Measurements from ENCODE around the gene ABCF1. TPM values are rescaled to one million over a fixed set of nuclear protein-coding genes. Genes with fewer than 3 reads are reported as not detected.
A peak's percentile ranks its signal among the peaks of the same experiment; 100 is the strongest.

The ABCF1 gene
- total RNA-seq, 1 donor from 2014 or later: 17.5 TPM

- no peak for DNase-seq
Measured at GRCh38 chr6:30560930-30561329, 10.3 kb upstream of the ABCF1 start.

GRCh38 chr6:30562470-30563425 lies 8.5 kb upstream of the ABCF1 start:
- no peak for DNase-seq

- DNase-seq: no peak
Measured at GRCh38 chr6:30564114-30564513, 7.1 kb upstream of the ABCF1 start.

- DNase-seq: no peak
Measured at GRCh38 chr6:30565772-30566171, 5.5 kb upstream of the ABCF1 start.

- DNase-seq: no peak
Measured at GRCh38 chr6:30568245-30568644, 3.0 kb upstream of the ABCF1 start.

- DNase-seq: no peak
Measured at GRCh38 chr6:30570263-30570662, 979 bp upstream of the ABCF1 start.

GRCh38 chr6:30570740-30571074 lies 535 bp upstream of the ABCF1 start:
- no peak for DNase-seq

- no peak for DNase-seq
Measured at GRCh38 chr6:30571762-30572082, 480 bp downstream of the ABCF1 start.

- no peak for DNase-seq
Measured at GRCh38 chr6:30572148-30572547, 906 bp downstream of the ABCF1 start.

GRCh38 chr6:30573113-30573512 lies 1.9 kb downstream of the ABCF1 start:
- no peak for DNase-seq

GRCh38 chr6:30578051-30578450 lies 6.8 kb downstream of the ABCF1 start:
- DNase-seq: no peak

- DNase-seq: no peak
Measured at GRCh38 chr6:30583921-30584320, 12.7 kb downstream of the ABCF1 start.

- no peak for DNase-seq
Measured at GRCh38 chr6:30589754-30590358, 18.6 kb downstream of the ABCF1 start.

- no peak for DNase-seq
Measured at GRCh38 chr6:30590509-30590908, 19.3 kb downstream of the ABCF1 start.

GRCh38 chr6:30591008-30591407 lies 19.8 kb downstream of the ABCF1 start:
- DNase-seq: no peak

- DNase-seq: no peak
Measured at GRCh38 chr6:30592287-30592686, 21.0 kb downstream of the ABCF1 start.

- peak; percentile 24 for DNase-seq
Measured at GRCh38 chr6:30597315-30598144, 26.3 kb downstream of the ABCF1 start.

- DNase-seq: no peak
Measured at GRCh38 chr6:30598912-30599624, 27.8 kb downstream of the ABCF1 start.

- DNase-seq: no peak
Measured at GRCh38 chr6:30599625-30600324, 28.5 kb downstream of the ABCF1 start.

- no peak for DNase-seq
Measured at GRCh38 chr6:30600451-30600961, 29.3 kb downstream of the ABCF1 start.

- DNase-seq: no peak
Measured at GRCh38 chr6:30601436-30601814, 30.2 kb downstream of the ABCF1 start.

Data from occipital lobe (tissue), 2 donors.